HL-60 (cell line): ENCODE results near the gene CSNK1G1.
A peak's percentile ranks its signal among the peaks of the same experiment; 100 is the strongest.

ENCODE experiments used
- DNase-seq, 2 experiments: peaks; one replicate each; pipeline ENCODE4 v3.0.0-alpha.2; 2010 to 2020; ENCODE audit warnings: low read depth in 1 of 2, low spot score in 1 of 2
- H3K27ac ChIP-seq: fragments of 250-450 bp; sonication (Bioruptor Pico); replicated peaks from 2 replicates; pipeline ENCODE4 v1.5.1; 2020; ENCODE audit warnings: mild to moderate bottlenecking, moderate library complexity
- H3K27me3 ChIP-seq: fragments of 250-450 bp; sonication (Bioruptor Pico); 2 replicates; pipeline ENCODE4 v1.5.1; 2021; ENCODE audit warnings: mild to moderate bottlenecking, moderate library complexity; ENCODE audit not compliant: insufficient read depth, poor library complexity, severe bottlenecking
- H3K4me3 ChIP-seq: replicated peaks from 2 replicates; pipeline ENCODE4 v1.5.1; 2011; ENCODE audit warnings: mild to moderate bottlenecking, control low read depth, low read length; ENCODE audit not compliant: insufficient read depth
- GABPA ChIP-seq: IDR thresholded peaks from 2 replicates; pipeline ENCODE4 v1.6.1; 2012; ENCODE audit warnings: low read depth
- POLR2AphosphoS5 ChIP-seq: IDR thresholded peaks from 2 replicates; pipeline ENCODE4 v1.6.1; 2012; ENCODE audit warnings: low read depth
- REST ChIP-seq: IDR thresholded peaks from 2 replicates; pipeline ENCODE4 v1.6.1; 2012; ENCODE audit warnings: low read depth; ENCODE audit not compliant: insufficient replicate concordance
- SPI1 ChIP-seq: IDR thresholded peaks from 2 replicates; pipeline ENCODE4 v1.6.1; 2012; ENCODE audit warnings: low read depth, mild to moderate bottlenecking, borderline replicate concordance
- TF ChIP-seq, protein P1 (sequence below): IDR thresholded peaks from one replicate; pipeline ENCODE4 v1.5.1; 2011; ENCODE audit warnings: low read length, control low read depth, inconsistent platforms; ENCODE audit not compliant: insufficient read depth

Gene CSNK1G1

DNA sequence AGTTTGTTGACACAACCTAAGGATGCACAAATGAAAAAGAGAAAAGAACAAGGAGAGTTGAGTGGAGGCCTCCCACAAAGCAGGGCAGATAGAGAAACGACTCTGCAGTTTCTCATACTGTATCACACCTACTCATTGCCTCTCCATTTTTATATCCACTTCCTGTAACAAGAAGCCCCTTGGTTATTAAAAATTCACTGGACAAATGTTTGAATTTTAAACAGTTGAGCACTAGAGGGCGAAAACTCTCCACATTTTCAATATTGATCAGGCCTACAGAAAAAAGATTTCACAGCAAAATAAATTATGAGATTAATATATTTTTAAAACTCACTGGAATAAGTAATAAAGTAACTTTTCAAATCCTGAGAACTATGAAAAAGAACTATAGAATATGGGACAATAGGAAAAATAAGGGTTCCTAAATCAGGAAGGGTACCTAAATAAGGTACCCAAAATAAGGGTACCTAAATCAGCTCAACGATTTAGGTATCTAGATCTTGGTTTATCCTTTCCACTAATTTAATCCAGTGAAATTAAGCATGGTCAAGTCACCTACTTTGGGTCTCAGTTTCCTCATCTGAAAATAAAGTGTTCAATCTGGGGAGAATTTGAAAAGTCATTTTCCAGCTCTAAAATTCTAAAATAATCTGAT, 146.2 kb downstream of the CSNK1G1 start:
- Histone ChIP-seq H3K27me3 (no peaks in the 10 kb centered on the region), H3K27ac (no peak overlapping the region), H3K4me3 (no peak overlapping the region)
- TF ChIP-seq GABPA (no peak), POLR2AphosphoS5 (no peak)
- DNase-seq: peak; percentile 5 to 7

- no peak for TF ChIP-seq GABPA
- no peak for TF ChIP-seq SPI1
- TF ChIP-seq, protein P1, sequence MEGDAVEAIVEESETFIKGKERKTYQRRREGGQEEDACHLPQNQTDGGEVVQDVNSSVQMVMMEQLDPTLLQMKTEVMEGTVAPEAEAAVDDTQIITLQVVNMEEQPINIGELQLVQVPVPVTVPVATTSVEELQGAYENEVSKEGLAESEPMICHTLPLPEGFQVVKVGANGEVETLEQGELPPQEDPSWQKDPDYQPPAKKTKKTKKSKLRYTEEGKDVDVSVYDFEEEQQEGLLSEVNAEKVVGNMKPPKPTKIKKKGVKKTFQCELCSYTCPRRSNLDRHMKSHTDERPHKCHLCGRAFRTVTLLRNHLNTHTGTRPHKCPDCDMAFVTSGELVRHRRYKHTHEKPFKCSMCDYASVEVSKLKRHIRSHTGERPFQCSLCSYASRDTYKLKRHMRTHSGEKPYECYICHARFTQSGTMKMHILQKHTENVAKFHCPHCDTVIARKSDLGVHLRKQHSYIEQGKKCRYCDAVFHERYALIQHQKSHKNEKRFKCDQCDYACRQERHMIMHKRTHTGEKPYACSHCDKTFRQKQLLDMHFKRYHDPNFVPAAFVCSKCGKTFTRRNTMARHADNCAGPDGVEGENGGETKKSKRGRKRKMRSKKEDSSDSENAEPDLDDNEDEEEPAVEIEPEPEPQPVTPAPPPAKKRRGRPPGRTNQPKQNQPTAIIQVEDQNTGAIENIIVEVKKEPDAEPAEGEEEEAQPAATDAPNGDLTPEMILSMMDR: no peak
- TF ChIP-seq POLR2AphosphoS5: no peak
- no peak for TF ChIP-seq REST
- no peak overlapping the region; the same call in 1 of the 2 replicates for H3K27ac ChIP-seq
- no peaks in the 10 kb centered on the region for H3K27me3 ChIP-seq
These were observed 150.8 kb downstream of the CSNK1G1 start for GRCh38 chr15:64205202-64205601.

DNA sequence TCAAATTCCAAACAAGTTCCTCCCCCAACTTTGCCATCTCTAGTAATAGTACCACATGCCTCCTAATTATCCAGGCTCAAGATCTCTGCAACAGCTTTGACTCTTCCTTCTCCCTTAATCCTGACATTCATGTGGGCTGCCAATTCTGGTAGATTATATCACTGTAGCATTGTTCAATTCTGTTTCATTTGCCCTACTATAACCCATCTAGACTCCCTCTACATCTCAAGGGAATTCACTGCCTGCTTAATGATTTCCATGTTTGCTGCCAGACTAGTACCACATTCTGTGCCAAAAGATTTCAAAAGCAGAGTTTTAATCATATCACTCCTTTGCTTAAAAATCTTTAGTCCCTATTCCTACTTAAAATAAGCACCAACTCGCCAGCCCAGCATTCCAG, 158.5 kb downstream of the CSNK1G1 start:
- no peak overlapping the region for H3K27ac ChIP-seq
- DNase-seq: no peak
- TF ChIP-seq, protein P1: no peak
- TF ChIP-seq REST: no peak
- no peak for TF ChIP-seq POLR2AphosphoS5
- TF ChIP-seq GABPA: no peak
- no peak for TF ChIP-seq SPI1
- no peak overlapping the region for H3K4me3 ChIP-seq
- no peaks in the 10 kb centered on the region for H3K27me3 ChIP-seq

More at GRCh38 chr15:64205202-64205601, 150.8 kb downstream of the CSNK1G1 start:
- H3K4me3 ChIP-seq: no peak overlapping the region
- no peak for DNase-seq

GRCh38 chr15:64193971-64194370, 162.0 kb downstream of the CSNK1G1 start:
- DNase-seq: no peak
- Histone ChIP-seq H3K4me3 (no peak overlapping the region), H3K27me3 (no peaks in the 10 kb centered on the region), H3K27ac (no peak overlapping the region)
- TF ChIP-seq POLR2AphosphoS5 (no peak), SPI1 (no peak), GABPA (no peak), REST (no peak)
- TF ChIP-seq, protein P1: no peak
